ENCODE measurements around the gene MPPED1. TPM values are rescaled to one million over a fixed set of nuclear protein-coding genes. Genes with fewer than 3 reads are reported as not detected.

Gene MPPED1
- total RNA-seq, 4 donors from 2014 or later = not detected

GRCh38 chr22:43470941-43471585, 59.2 kb downstream of the MPPED1 start:
- intact Hi-C loops (cut with DNase I) = no loop called here
- Histone ChIP-seq H3K27ac (no peak overlapping the region), H3K4me1 (no peaks in the 10 kb centered on the region), H3K27me3 (peaks cover 0 to 74% (median 0%) of the 10 kb centered on the region in 4 donors), H3K4me3 (no peak overlapping the region), H3K36me3 (no peaks in the 10 kb centered on the region), H3K9me3 (no peaks in the 10 kb centered on the region)
- WGBS, 2 donors = 73 to 93% methylated on average over 3 to 8 of the region's 10 CpGs
- no peak for DNase-seq
- TF ChIP-seq POLR2A (IDR thresholded peaks at IDR 0.05) = no peak
- no peak for TF ChIP-seq CTCF (IDR thresholded peaks at IDR 0.05)

GRCh38 chr22:43471606-43472135, 59.9 kb downstream of the MPPED1 start:
- TF ChIP-seq POLR2A (IDR thresholded peaks at IDR 0.05) = no peak
- no peak for TF ChIP-seq CTCF (IDR thresholded peaks at IDR 0.05)
- WGBS, 2 donors = 65 to 85% methylated on average over 6 to 7 of the region's 11 CpGs
- intact Hi-C loops (cut with DNase I) = no loop called here
- DNase-seq = no peak
- Histone ChIP-seq H3K9me3 (no peaks in the 10 kb centered on the region), H3K27me3 (peaks cover 0 to 68% (median 0%) of the 10 kb centered on the region in 4 donors), H3K4me1 (no peaks in the 10 kb centered on the region), H3K27ac (no peak overlapping the region), H3K4me3 (no peak overlapping the region), H3K36me3 (no peaks in the 10 kb centered on the region)

DNA sequence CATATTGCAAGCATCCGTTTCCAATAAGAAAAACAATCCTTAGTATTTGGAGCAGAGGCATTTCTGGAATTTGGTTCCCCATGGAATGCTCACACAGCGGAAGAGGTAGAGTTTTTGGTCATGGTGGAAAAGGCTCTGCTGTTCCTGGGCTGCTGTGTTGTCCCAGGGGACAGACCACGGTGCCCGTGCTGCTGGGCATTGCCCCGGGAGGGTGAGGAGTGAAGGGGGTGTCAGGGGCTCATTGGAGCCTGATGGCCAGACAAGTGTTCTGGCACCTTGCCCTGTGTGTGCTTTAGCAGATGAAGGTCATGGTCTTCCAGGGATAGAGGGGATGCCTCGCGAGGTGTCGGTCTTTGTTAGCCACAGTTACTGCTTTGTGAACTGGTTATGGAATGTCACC, 61.2 kb downstream of the MPPED1 start:
- Histone ChIP-seq H3K4me1 (no peaks in the 10 kb centered on the region), H3K9me3 (no peaks in the 10 kb centered on the region), H3K27ac (no peak overlapping the region), H3K27me3 (peaks cover 0 to 56% (median 0%) of the 10 kb centered on the region in 4 donors), H3K36me3 (no peaks in the 10 kb centered on the region), H3K4me3 (no peak overlapping the region)
- DNase-seq = no peak
- no peak for TF ChIP-seq POLR2A (IDR thresholded peaks at IDR 0.05)
- TF ChIP-seq CTCF (IDR thresholded peaks at IDR 0.05) = no peak
- intact Hi-C loops (cut with DNase I) = no loop called here
- WGBS, 2 donors = 33 to 79% methylated on average over 1 to 5 of the region's 8 CpGs

DNA sequence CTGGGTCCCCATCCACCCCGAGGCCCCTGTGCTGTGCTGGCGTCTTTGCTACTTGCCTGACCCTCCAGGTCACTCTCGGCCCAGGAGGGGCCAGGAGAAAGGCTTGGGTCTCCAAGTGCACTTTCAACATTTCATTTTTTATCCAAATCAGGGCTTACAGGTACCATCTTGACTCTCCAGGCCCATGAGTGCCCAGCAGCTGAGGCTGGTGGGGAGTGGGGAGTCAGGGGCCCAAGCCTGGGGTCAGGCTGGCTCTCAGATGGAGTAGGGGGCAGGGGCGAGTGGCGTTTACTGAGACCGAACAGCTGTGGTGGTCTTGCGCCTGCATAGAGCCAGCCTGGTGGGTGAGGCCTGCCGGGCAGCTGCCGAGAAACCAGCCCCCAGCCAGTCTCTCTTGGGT, 61.6 kb downstream of the MPPED1 start:
- no peak overlapping the region for H3K27ac ChIP-seq
- 45 to 69% methylated on average over 2 to 9 of the region's 9 CpGs for WGBS, 2 donors
- intact Hi-C loops (cut with DNase I) = no loop called here

More for the DNA sequence above, 61.6 kb downstream of the MPPED1 start:
- TF ChIP-seq CTCF (IDR thresholded peaks at IDR 0.05) (no peak), POLR2A (IDR thresholded peaks at IDR 0.05) (no peak)
- H3K4me1 ChIP-seq = no peaks in the 10 kb centered on the region
- DNase-seq = no peak
- no peaks in the 10 kb centered on the region for H3K36me3 ChIP-seq
- H3K27me3 ChIP-seq = peaks cover 0 to 52% (median 0%) of the 10 kb centered on the region in 4 donors
- no peak overlapping the region for H3K4me3 ChIP-seq
- H3K9me3 ChIP-seq = no peaks in the 10 kb centered on the region

Measured in esophagus squamous epithelium (tissue), 5 donors.